B cell (primary cell): ENCODE results near the gene KLHL13. TPM values are rescaled to one million over a fixed set of nuclear protein-coding genes. Genes with fewer than 3 reads are reported as not detected.

Source experiments
- ATAC-seq: fragments of 200-7000 bp; cut with Tn5 transposase; one replicate; pipeline ENCODE4 v1.10.0; 2021; ENCODE audit warnings: low read depth, mild to moderate bottlenecking, moderate number of reproducible peaks, moderate library complexity
- CTCF ChIA-PET: fragments of 350-600 bp; sonication (Branson Sonifier 250); formaldehyde crosslinking; loops from one replicate; lab custom pipeline; 2021; ENCODE audit warnings: antibody characterized with exemption, inconsistent platforms; lab: Charles Lee
- POLR2A ChIA-PET: fragments of 350-600 bp; sonication (Branson Sonifier 250); formaldehyde crosslinking; loops from one replicate; lab custom pipeline; 2021; ENCODE audit warnings: antibody characterized with exemption; lab: Charles Lee
- DNase-seq: peaks from one replicate; pipeline ENCODE4 v3.0.0; 2013
- H2AFZ ChIP-seq: 2 replicates; pipeline ENCODE4 v1.6.1; 2012; ENCODE audit warnings: mild to moderate bottlenecking, low read depth, low read length; ENCODE audit not compliant: insufficient read depth, poor library complexity, severe bottlenecking
- H3K27ac ChIP-seq, 2 donors: 1 replicate in 1 of 2; 2 replicates in 1 of 2; pipeline ENCODE4 v1.5.1; 2012 to 2013; ENCODE audit warnings: low read length in 2 of 2, mild to moderate bottlenecking in 2 of 2, moderate library complexity in 1 of 2
- H3K27me3 ChIP-seq, 4 experiments: fragments of 200-600 bp in 1 of 4; sonication (generic) in 1 of 4; replicated peaks in 1 of 4; 1 replicate in 2 of 4; 2 replicates in 2 of 4; pipeline versions ENCODE4 v1.6.1 to v1.7.0; 2013 to 2016; ENCODE audit warnings: low read length in 3 of 4, mild to moderate bottlenecking in 2 of 4, mixed read lengths in 1 of 4, moderate library complexity in 1 of 4; ENCODE audit not compliant: insufficient read depth in 4 of 4, control insufficient read depth in 3 of 4; ENCODE audit errors: control extremely low read depth in 1 of 4
- H3K36me3 ChIP-seq, 2 experiments: replicated peaks in 1 of 2; 1 replicate in 1 of 2; 2 replicates in 1 of 2; pipeline versions ENCODE4 v1.6.1 to v1.7.1; 2013; ENCODE audit warnings: low read length in 1 of 2; ENCODE audit not compliant: insufficient read depth in 2 of 2, control insufficient read depth in 1 of 2; ENCODE audit errors: control extremely low read depth in 1 of 2, extremely low read depth in 1 of 2
- H3K4me1 ChIP-seq, 2 donors: fragments of 200-600 bp in 1 of 2; sonication (generic) in 1 of 2; 1 replicate in 1 of 2; 2 replicates in 1 of 2; pipeline versions ENCODE4 v1.5.1 to v1.6.1; 2013 to 2017; ENCODE audit warnings: low read length in 2 of 2; ENCODE audit not compliant: control insufficient read depth in 2 of 2, insufficient read depth in 2 of 2
- H3K4me2 ChIP-seq: replicated peaks from 2 replicates; pipeline ENCODE3; 2012; ENCODE audit warnings: mild to moderate bottlenecking, low read depth, low read length; ENCODE audit not compliant: poor library complexity, severe bottlenecking
- H3K4me3 ChIP-seq, 5 experiments: fragments of 200-600 bp in 1 of 5; sonication (generic) in 1 of 5; 1 replicate in 3 of 5; 2 replicates in 2 of 5; pipeline versions ENCODE4 v1.5.1 to v1.7.0; 2011 to 2016; ENCODE audit warnings: low read length in 4 of 5, mild to moderate bottlenecking in 4 of 5, low read depth in 2 of 5, control low read depth in 1 of 5, moderate library complexity in 1 of 5; ENCODE audit not compliant: insufficient read depth in 1 of 5; ENCODE audit errors: control extremely low read depth in 1 of 5, extremely low read depth in 1 of 5
- H3K79me2 ChIP-seq: fragments of 200-600 bp; sonication (generic); one replicate; pipeline ENCODE4 v1.6.0; 2016; ENCODE audit warnings: low read length; ENCODE audit not compliant: control insufficient read depth, insufficient read depth
- H3K9ac ChIP-seq: fragments of 200-600 bp; sonication (generic); 2 replicates; pipeline ENCODE4 v1.6.1; 2017; ENCODE audit warnings: mild to moderate bottlenecking, low read length, moderate library complexity
- H3K9me3 ChIP-seq, 3 donors: one replicate each; pipeline versions ENCODE4 v1.6.1 to v1.7.1; 2013; ENCODE audit warnings: low read length in 2 of 3; ENCODE audit not compliant: control insufficient read depth in 2 of 3, insufficient read depth in 1 of 3; ENCODE audit errors: control extremely low read depth in 1 of 3
- H4K20me1 ChIP-seq: 2 replicates; pipeline ENCODE4 v1.6.0; 2012; ENCODE audit warnings: mild to moderate bottlenecking, low read length; ENCODE audit not compliant: insufficient read depth, control insufficient read depth, poor library complexity, severe bottlenecking
- H3K27ac Mint-ChIP-seq: one replicate; pipeline ENCODE4 v1.8.0; 2021; ENCODE audit warnings: mixed read lengths
- H3K27me3 Mint-ChIP-seq: one replicate; pipeline ENCODE4 v1.8.0; 2021; ENCODE audit warnings: mixed read lengths
- H3K4me1 Mint-ChIP-seq: one replicate; pipeline ENCODE4 v1.8.0; 2021; ENCODE audit warnings: mixed read lengths
- H3K4me3 Mint-ChIP-seq: one replicate; pipeline ENCODE4 v1.8.0; 2021; ENCODE audit warnings: mixed read lengths
- H3K9me3 Mint-ChIP-seq: one replicate; pipeline ENCODE4 v1.8.0; 2022; ENCODE audit warnings: mixed read lengths; ENCODE audit not compliant: insufficient read depth
- EZH2 ChIP-seq: IDR thresholded peaks from 2 replicates; pipeline ENCODE4 v1.6.1; 2012; ENCODE audit warnings: borderline replicate concordance, low read depth, mild to moderate bottlenecking, moderate library complexity, low read length; ENCODE audit not compliant: insufficient read depth, poor library complexity, severe bottlenecking
- WGBS: methylation state at CpG from one replicate; pipeline ENCODE4 v1.1.5; 2013; ENCODE audit warnings: missing lambda C conversion rate; ENCODE audit not compliant: insufficient coverage; 5-methylcytosine and 5-hydroxymethylcytosine counted together
- intact Hi-C: fragments of 100-400 bp; cut with micrococcal nuclease; formaldehyde crosslinking; loops from one replicate; pipeline ENCODE4 v1.10.0; 2022
- polyA plus RNA-seq: library from polyadenylated mRNA; depleted of rRNA; stranded (reverse); fragments of >200 nt; gene quantifications from 2 replicates; pipeline ENCODE4 v1.2.3, GENCODE V29; 2012
- total RNA-seq, 2 donors: library from RNA; stranded (reverse); fragments of 120-200 nt in 1 of 2; gene quantifications; 1 replicate in 1 of 2; 2 replicates in 1 of 2; pipeline versions ENCODE4 v1.2.3 to v1.2.4, GENCODE V29; 2013 to 2022
- TF ChIP-seq, protein P1 (sequence below): fragments of 200-600 bp; IDR thresholded peaks from one replicate; pipeline ENCODE4 v1.8.0; 2022; ENCODE audit warnings: antibody characterized with exemption, mild to moderate bottlenecking

The KLHL13 gene
- total and polyA plus RNA-seq, 2 donors (not counting 1 experiment from before 2014, with no cell fraction given): 0.04 TPM; not detected in 1

DNA sequence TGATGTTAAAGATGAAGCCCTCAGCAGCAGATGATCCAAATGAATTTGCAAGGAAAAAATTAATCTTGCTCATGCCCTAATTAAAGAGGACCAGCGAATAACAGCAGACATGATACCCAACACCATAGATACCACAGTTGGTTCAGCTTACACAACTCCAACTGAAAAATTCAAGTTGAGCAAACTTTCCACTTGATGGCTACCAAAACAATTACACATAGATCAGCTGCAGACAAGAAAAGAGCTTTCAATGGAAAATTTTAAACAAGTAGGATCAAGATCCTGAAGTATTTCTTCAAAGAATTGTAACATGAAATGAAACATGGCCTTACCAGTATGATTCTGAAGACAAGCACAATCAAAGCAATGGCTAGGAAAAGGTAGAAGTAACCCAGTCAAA lies 90.0 kb downstream of the KLHL13 start:
- no peak overlapping the region for H3K4me2 ChIP-seq
- no peaks in the 10 kb centered on the region for H3K27me3 ChIP-seq
- no peaks in the 10 kb centered on the region for H3K79me2 ChIP-seq
- ATAC-seq (no peak), DNase-seq (no peak)
- ChIA-PET CTCF (no interaction called here), POLR2A (no interaction called here)
- Mint-ChIP-seq H3K27me3 (no peaks in the 10 kb centered on the region), H3K9me3 (no peaks in the 10 kb centered on the region), H3K27ac (no peak overlapping the region), H3K4me3 (no peak overlapping the region), H3K4me1 (no peaks in the 10 kb centered on the region)
- TF ChIP-seq EZH2: no peak
- TF ChIP-seq, protein P1, sequence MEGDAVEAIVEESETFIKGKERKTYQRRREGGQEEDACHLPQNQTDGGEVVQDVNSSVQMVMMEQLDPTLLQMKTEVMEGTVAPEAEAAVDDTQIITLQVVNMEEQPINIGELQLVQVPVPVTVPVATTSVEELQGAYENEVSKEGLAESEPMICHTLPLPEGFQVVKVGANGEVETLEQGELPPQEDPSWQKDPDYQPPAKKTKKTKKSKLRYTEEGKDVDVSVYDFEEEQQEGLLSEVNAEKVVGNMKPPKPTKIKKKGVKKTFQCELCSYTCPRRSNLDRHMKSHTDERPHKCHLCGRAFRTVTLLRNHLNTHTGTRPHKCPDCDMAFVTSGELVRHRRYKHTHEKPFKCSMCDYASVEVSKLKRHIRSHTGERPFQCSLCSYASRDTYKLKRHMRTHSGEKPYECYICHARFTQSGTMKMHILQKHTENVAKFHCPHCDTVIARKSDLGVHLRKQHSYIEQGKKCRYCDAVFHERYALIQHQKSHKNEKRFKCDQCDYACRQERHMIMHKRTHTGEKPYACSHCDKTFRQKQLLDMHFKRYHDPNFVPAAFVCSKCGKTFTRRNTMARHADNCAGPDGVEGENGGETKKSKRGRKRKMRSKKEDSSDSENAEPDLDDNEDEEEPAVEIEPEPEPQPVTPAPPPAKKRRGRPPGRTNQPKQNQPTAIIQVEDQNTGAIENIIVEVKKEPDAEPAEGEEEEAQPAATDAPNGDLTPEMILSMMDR: no peak
- no CpG with 5 or more reads among the region's 1 CpG for WGBS
- H3K27ac ChIP-seq: no peak overlapping the region
- H4K20me1 ChIP-seq: no peaks in the 10 kb centered on the region
- H3K36me3 ChIP-seq: no peaks in the 10 kb centered on the region
- no peak overlapping the region for H3K9ac ChIP-seq
- intact Hi-C loops: no loop called here
- no peak overlapping the region for H2AFZ ChIP-seq
- H3K9me3 ChIP-seq: no peaks in the 10 kb centered on the region
- no peaks in the 10 kb centered on the region for H3K4me1 ChIP-seq
- H3K4me3 ChIP-seq: no peak overlapping the region

DNA sequence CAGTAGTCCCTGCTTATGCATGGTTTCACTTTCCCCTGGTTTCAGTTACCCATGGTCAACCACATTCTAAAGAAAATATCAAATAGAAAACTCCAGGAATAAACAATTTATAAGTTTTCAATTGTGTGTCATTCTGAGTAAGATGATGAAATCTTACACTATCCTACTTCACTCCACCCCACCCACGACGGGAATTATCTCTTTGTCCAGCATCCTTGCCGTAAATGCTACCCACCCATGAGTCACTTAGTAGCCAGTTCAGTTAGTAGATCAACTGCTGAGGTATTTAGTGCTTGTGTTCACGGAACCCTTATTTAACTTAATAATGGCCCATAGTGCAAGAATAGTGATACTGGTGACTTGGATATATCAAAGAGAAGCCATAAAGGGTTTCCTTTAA lies 91.4 kb downstream of the KLHL13 start:
- Histone ChIP-seq H3K4me3 (no peak overlapping the region), H4K20me1 (no peaks in the 10 kb centered on the region), H3K4me1 (no peaks in the 10 kb centered on the region), H3K27me3 (no peaks in the 10 kb centered on the region), H3K36me3 (no peaks in the 10 kb centered on the region), H3K4me2 (no peak overlapping the region), H3K27ac (no peak overlapping the region), H3K9ac (no peak overlapping the region), H3K9me3 (no peaks in the 10 kb centered on the region), H3K79me2 (no peaks in the 10 kb centered on the region), H2AFZ (no peak overlapping the region)
- no peaks in the 10 kb centered on the region for H3K4me1 Mint-ChIP-seq
- DNase-seq (no peak), ATAC-seq (no peak)
- POLR2A ChIA-PET: no interaction called here
- H3K27me3 Mint-ChIP-seq: no peaks in the 10 kb centered on the region
- intact Hi-C loops: no loop called here
- CTCF ChIA-PET: no interaction called here
- H3K27ac Mint-ChIP-seq: no peak overlapping the region
- no peak overlapping the region for H3K4me3 Mint-ChIP-seq
- WGBS: no CpG with 5 or more reads among the region's 4 CpGs
- H3K9me3 Mint-ChIP-seq: no peaks in the 10 kb centered on the region
- TF ChIP-seq, protein P1: no peak
- no peak for TF ChIP-seq EZH2
